ENCODE measurements around the gene UMOD. TPM values are rescaled to one million over a fixed set of nuclear protein-coding genes. Genes with fewer than 3 reads are reported as not detected.

UMOD gene
- total and polyA plus RNA-seq, 2 donors (not counting 3 experiments of a cell fraction or from before 2014, with no cell fraction given) = not detected

DNA sequence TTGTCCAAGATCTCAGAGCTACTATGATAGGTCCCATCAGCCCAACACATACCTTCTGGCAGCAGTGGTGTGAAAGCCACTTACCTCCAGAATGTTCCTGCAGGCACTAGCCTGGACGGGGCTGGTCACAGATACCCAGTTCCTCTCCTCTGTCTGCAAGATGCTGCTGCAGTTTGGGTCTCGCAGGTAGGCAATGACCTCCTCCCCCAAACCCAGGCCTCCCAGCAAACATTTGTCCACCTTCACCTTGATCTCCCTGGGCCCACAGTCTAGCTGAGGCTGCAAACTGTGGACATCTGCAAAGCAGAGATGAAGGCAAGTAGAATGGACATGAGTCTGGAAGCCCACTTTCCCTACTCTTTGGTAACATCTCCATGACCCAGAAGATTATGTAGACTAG, 32.3 kb downstream of the UMOD start:
- Histone ChIP-seq H3K4me2 (ENCODE audit: insufficient read depth, low read length) (no peak overlapping the region), H3K27me3 (ENCODE audit: control insufficient read depth in 2 of 2, insufficient read depth in 2 of 2, low read length in 2 of 2) (no peaks in the 10 kb centered on the region), H3K9me1 (replicated peaks; ENCODE audit: control insufficient read depth, extremely low read depth, insufficient read depth, low read length) (no peaks in the 10 kb centered on the region), H3K79me2 (ENCODE audit: control insufficient read depth, insufficient read depth, low read length) (no peaks in the 10 kb centered on the region), H2AFZ (ENCODE audit: low read depth, low read length) (no peak overlapping the region), H4K20me1 (replicated peaks; ENCODE audit: control insufficient read depth, extremely low read depth, insufficient read depth, low read length) (no peaks in the 10 kb centered on the region), H3K4me1 (ENCODE audit: control insufficient read depth, extremely low read depth, insufficient read depth, low read length) (no peaks in the 10 kb centered on the region), H3K27ac (ENCODE audit: insufficient read depth, low read depth, low read length) (no peak overlapping the region), H3K9ac (replicated peaks; ENCODE audit: extremely low read depth, insufficient read depth, low read length) (no peak overlapping the region), H3K36me3 (ENCODE audit: control insufficient read depth in 2 of 2, extremely low read depth in 1 of 2, insufficient read depth in 2 of 2, low read length in 2 of 2) (no peaks in the 10 kb centered on the region), H3K9me3 (replicated peaks; ENCODE audit: control insufficient read depth, insufficient read depth, low read length) (no peaks in the 10 kb centered on the region), H3K4me3 (replicated peaks in 1 of 3; ENCODE audit: insufficient read depth in 1 of 3, low read depth in 1 of 3, low read length in 3 of 3) (no peak overlapping the region)
- DNase-seq (ENCODE audit: low read depth, low spot score) = no peak
- no TSS peak for BruUV-seq (replicated peaks)
- no peak for FAIRE-seq
- ChIA-PET POLR2A (no interaction called here), CTCF (interaction anchor here (2.1 kb wide), 1 partner anchor 20 kb away, joined by 7 read pairs; no protein-coding TSS in a partner anchor)
- TF ChIP-seq FOS (IDR thresholded peaks at IDR 0.05; ENCODE audit: borderline replicate concordance, insufficient read depth, low read length) = no peak
- TF ChIP-seq GATA2 (IDR thresholded peaks at IDR 0.05; ENCODE audit: insufficient read depth, insufficient read length, low read depth, low read length) = no peak
- TF ChIP-seq, protein P1, sequence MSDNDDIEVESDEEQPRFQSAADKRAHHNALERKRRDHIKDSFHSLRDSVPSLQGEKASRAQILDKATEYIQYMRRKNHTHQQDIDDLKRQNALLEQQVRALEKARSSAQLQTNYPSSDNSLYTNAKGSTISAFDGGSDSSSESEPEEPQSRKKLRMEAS (IDR thresholded peaks at IDR 0.05; ENCODE audit: insufficient read depth, insufficient read length) = no peak
- TF ChIP-seq, protein P2, sequence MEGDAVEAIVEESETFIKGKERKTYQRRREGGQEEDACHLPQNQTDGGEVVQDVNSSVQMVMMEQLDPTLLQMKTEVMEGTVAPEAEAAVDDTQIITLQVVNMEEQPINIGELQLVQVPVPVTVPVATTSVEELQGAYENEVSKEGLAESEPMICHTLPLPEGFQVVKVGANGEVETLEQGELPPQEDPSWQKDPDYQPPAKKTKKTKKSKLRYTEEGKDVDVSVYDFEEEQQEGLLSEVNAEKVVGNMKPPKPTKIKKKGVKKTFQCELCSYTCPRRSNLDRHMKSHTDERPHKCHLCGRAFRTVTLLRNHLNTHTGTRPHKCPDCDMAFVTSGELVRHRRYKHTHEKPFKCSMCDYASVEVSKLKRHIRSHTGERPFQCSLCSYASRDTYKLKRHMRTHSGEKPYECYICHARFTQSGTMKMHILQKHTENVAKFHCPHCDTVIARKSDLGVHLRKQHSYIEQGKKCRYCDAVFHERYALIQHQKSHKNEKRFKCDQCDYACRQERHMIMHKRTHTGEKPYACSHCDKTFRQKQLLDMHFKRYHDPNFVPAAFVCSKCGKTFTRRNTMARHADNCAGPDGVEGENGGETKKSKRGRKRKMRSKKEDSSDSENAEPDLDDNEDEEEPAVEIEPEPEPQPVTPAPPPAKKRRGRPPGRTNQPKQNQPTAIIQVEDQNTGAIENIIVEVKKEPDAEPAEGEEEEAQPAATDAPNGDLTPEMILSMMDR (IDR thresholded peaks at IDR 0.05; ENCODE audit: extremely low read depth in 1 of 2, insufficient read depth in 1 of 2, low read depth in 1 of 2, low read length in 2 of 2) = no peak
- no peak for TF ChIP-seq JUN (IDR thresholded peaks at IDR 0.05; ENCODE audit: borderline replicate concordance, insufficient read depth, insufficient read length, low read depth)
- TF ChIP-seq POLR2AphosphoS5 (IDR thresholded peaks at IDR 0.05; ENCODE audit: insufficient read depth, low read depth, low read length) = no peak
- no peak for TF ChIP-seq MYC (IDR thresholded peaks at IDR 0.05; ENCODE audit: low read depth, low read length)
- TF ChIP-seq EZH2 (IDR thresholded peaks at IDR 0.05; ENCODE audit: borderline replicate concordance, low read depth, low read length, severe bottlenecking) = no peak
- TF ChIP-seq POLR2A (IDR thresholded peaks at IDR 0.05; ENCODE audit: low read depth, low read length) = no peak
- intact Hi-C loops (cut with micrococcal nuclease) (no loop called here), dilution Hi-C loops (cut with MboI; ENCODE audit: extremely low pct_ligation_motif_present, low sequenced_read_pairs) (no loop called here)
